ENCODE results near the gene DISP3.

DISP3 gene

GRCh38 chr1:11447903-11448302 is 31.1 kb upstream of the DISP3 start:
- Histone ChIP-seq H3K79me2 (ENCODE audit: insufficient read depth, low read length) (no peaks in the 10 kb centered on the region), H3K9me3 (ENCODE audit: insufficient read depth, low read length, severe bottlenecking) (no peaks in the 10 kb centered on the region), H2AFZ (ENCODE audit: low read depth, low read length) (no peak overlapping the region), H3K9ac (ENCODE audit: low read depth, low read length) (no peak overlapping the region), H3K36me3 (ENCODE audit: insufficient read depth, low read length) (no peaks in the 10 kb centered on the region), H3K4me1 (ENCODE audit: insufficient read depth, low read length) (no peaks in the 10 kb centered on the region), H3K4me3 (ENCODE audit: low read depth in 1 of 2, low read length in 2 of 2) (no peak overlapping the region), H3K27ac (ENCODE audit: low read length) (no peak overlapping the region), H3K27me3 (ENCODE audit: insufficient read depth, low read length, poor library complexity) (peaks cover 4% of the 10 kb centered on the region), H4K20me1 (ENCODE audit: insufficient read depth, low read length) (no peaks in the 10 kb centered on the region), H3K4me2 (ENCODE audit: insufficient read depth, low read length) (no peak overlapping the region)
- ATAC-seq (ENCODE audit: insufficient read depth, low read depth) (no peak), DNase-seq (no peak)
- TF ChIP-seq CTCF (IDR thresholded peaks at IDR 0.05; ENCODE audit: borderline replicate concordance, extremely low read depth, low read length, poor library complexity, severe bottlenecking), result no peak
- TF ChIP-seq EZH2 (IDR thresholded peaks at IDR 0.05; ENCODE audit: borderline replicate concordance, low read depth, low read length, severe bottlenecking), result no peak

GRCh38 chr1:11448373-11449099 is 30.4 kb upstream of the DISP3 start:
- Histone ChIP-seq H3K27me3 (ENCODE audit: insufficient read depth, low read length, poor library complexity) (no peaks in the 10 kb centered on the region), H3K9me3 (ENCODE audit: insufficient read depth, low read length, severe bottlenecking) (no peaks in the 10 kb centered on the region), H3K4me1 (ENCODE audit: insufficient read depth, low read length) (no peaks in the 10 kb centered on the region), H2AFZ (ENCODE audit: low read depth, low read length) (no peak overlapping the region), H3K79me2 (ENCODE audit: insufficient read depth, low read length) (no peaks in the 10 kb centered on the region), H3K9ac (ENCODE audit: low read depth, low read length) (no peak overlapping the region), H4K20me1 (ENCODE audit: insufficient read depth, low read length) (no peaks in the 10 kb centered on the region), H3K4me2 (ENCODE audit: insufficient read depth, low read length) (no peak overlapping the region), H3K36me3 (ENCODE audit: insufficient read depth, low read length) (no peaks in the 10 kb centered on the region), H3K4me3 (ENCODE audit: low read depth in 1 of 2, low read length in 2 of 2) (no peak overlapping the region), H3K27ac (ENCODE audit: low read length) (no peak overlapping the region)
- DNase-seq (no peak), ATAC-seq (ENCODE audit: insufficient read depth, low read depth) (no peak)
- no peak for TF ChIP-seq CTCF (IDR thresholded peaks at IDR 0.05; ENCODE audit: borderline replicate concordance, extremely low read depth, low read length, poor library complexity, severe bottlenecking)
- no peak for TF ChIP-seq EZH2 (IDR thresholded peaks at IDR 0.05; ENCODE audit: borderline replicate concordance, low read depth, low read length, severe bottlenecking)

GRCh38 chr1:11449100-11449403 is 29.9 kb upstream of the DISP3 start:
- H2AFZ ChIP-seq (ENCODE audit: low read depth, low read length), result no peak overlapping the region
- H3K9me3 ChIP-seq (ENCODE audit: insufficient read depth, low read length, severe bottlenecking), result no peaks in the 10 kb centered on the region
- H3K79me2 ChIP-seq (ENCODE audit: insufficient read depth, low read length), result no peaks in the 10 kb centered on the region
- no peaks in the 10 kb centered on the region for H3K27me3 ChIP-seq (ENCODE audit: insufficient read depth, low read length, poor library complexity)
- H3K4me2 ChIP-seq (ENCODE audit: insufficient read depth, low read length), result no peak overlapping the region
- H3K4me3 ChIP-seq (ENCODE audit: low read depth in 1 of 2, low read length in 2 of 2), result no peak overlapping the region
- H4K20me1 ChIP-seq (ENCODE audit: insufficient read depth, low read length), result no peaks in the 10 kb centered on the region
- ATAC-seq (ENCODE audit: insufficient read depth, low read depth) (no peak), DNase-seq (no peak)
- TF ChIP-seq CTCF (IDR thresholded peaks at IDR 0.05; ENCODE audit: borderline replicate concordance, extremely low read depth, low read length, poor library complexity, severe bottlenecking) (no peak), EZH2 (IDR thresholded peaks at IDR 0.05; ENCODE audit: borderline replicate concordance, low read depth, low read length, severe bottlenecking) (no peak)
- H3K27ac ChIP-seq (ENCODE audit: low read length), result no peak overlapping the region
- H3K9ac ChIP-seq (ENCODE audit: low read depth, low read length), result no peak overlapping the region
- no peaks in the 10 kb centered on the region for H3K4me1 ChIP-seq (ENCODE audit: insufficient read depth, low read length)
- H3K36me3 ChIP-seq (ENCODE audit: insufficient read depth, low read length), result no peaks in the 10 kb centered on the region

Data from DND-41 (cell line).